ENCODE measurements around the gene CD44.

CD44 gene

GRCh38 chr11:35126000-35126878, 12.7 kb upstream of the CD44 start:
- H3K36me3 ChIP-seq = no peaks in the 10 kb centered on the region
- no peaks in the 10 kb centered on the region for H3K9me3 ChIP-seq
- no peak for DNase-seq
- no peak overlapping the region for H3K4me3 ChIP-seq (ENCODE audit: low read depth, low read length)
- H3K27me3 ChIP-seq = no peaks in the 10 kb centered on the region
- TF ChIP-seq, protein P1, sequence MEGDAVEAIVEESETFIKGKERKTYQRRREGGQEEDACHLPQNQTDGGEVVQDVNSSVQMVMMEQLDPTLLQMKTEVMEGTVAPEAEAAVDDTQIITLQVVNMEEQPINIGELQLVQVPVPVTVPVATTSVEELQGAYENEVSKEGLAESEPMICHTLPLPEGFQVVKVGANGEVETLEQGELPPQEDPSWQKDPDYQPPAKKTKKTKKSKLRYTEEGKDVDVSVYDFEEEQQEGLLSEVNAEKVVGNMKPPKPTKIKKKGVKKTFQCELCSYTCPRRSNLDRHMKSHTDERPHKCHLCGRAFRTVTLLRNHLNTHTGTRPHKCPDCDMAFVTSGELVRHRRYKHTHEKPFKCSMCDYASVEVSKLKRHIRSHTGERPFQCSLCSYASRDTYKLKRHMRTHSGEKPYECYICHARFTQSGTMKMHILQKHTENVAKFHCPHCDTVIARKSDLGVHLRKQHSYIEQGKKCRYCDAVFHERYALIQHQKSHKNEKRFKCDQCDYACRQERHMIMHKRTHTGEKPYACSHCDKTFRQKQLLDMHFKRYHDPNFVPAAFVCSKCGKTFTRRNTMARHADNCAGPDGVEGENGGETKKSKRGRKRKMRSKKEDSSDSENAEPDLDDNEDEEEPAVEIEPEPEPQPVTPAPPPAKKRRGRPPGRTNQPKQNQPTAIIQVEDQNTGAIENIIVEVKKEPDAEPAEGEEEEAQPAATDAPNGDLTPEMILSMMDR (IDR thresholded peaks at IDR 0.05; ENCODE audit: low read depth, low read length) = no peak
- H3K4me1 ChIP-seq = no peaks in the 10 kb centered on the region

- no peaks in the 10 kb centered on the region for H3K36me3 ChIP-seq
- no peak overlapping the region for H3K4me3 ChIP-seq (ENCODE audit: low read depth, low read length)
- TF ChIP-seq, protein P1 (IDR thresholded peaks at IDR 0.05; ENCODE audit: low read depth, low read length) = no peak
- no peaks in the 10 kb centered on the region for H3K27me3 ChIP-seq
- no peak for DNase-seq
- no peaks in the 10 kb centered on the region for H3K9me3 ChIP-seq
- no peaks in the 10 kb centered on the region for H3K4me1 ChIP-seq
These were observed 11.9 kb upstream of the CD44 start for GRCh38 chr11:35126879-35127581.

DNA sequence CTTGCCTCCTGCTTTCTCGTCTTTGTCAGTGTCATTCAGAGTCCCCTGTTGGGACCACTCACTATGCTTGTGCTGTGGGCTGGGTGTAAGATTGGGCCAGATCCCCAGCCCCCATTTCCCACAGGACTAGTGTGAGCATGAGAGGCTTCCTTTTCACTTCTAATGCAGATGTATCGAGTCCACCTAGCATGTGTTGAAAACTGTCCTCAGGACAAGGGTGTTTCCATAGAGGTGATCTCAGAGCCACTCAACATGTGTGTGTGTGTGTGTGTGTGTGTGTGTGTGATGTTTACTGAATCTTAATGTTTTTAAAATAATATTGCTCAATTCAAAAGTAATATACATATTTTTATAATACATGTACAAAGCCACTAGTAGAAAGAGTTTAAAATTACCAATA, 11.4 kb upstream of the CD44 start:
- TF ChIP-seq, protein P1 (IDR thresholded peaks at IDR 0.05; ENCODE audit: low read depth, low read length) = no peak
- Histone ChIP-seq H3K4me3 (ENCODE audit: low read depth, low read length) (no peak overlapping the region), H3K9me3 (no peaks in the 10 kb centered on the region), H3K27me3 (no peaks in the 10 kb centered on the region), H3K36me3 (no peaks in the 10 kb centered on the region), H3K4me1 (no peaks in the 10 kb centered on the region)
- no peak for DNase-seq

- H3K4me3 ChIP-seq (ENCODE audit: low read depth, low read length) = no peak overlapping the region
- H3K4me1 ChIP-seq = no peaks in the 10 kb centered on the region
- TF ChIP-seq, protein P1 (IDR thresholded peaks at IDR 0.05; ENCODE audit: low read depth, low read length) = no peak
- no peak for DNase-seq
- H3K9me3 ChIP-seq = no peaks in the 10 kb centered on the region
- H3K36me3 ChIP-seq = no peaks in the 10 kb centered on the region
- H3K27me3 ChIP-seq = no peaks in the 10 kb centered on the region
These were observed 7.9 kb upstream of the CD44 start for GRCh38 chr11:35131094-35131493.

- no peak overlapping the region for H3K4me3 ChIP-seq (ENCODE audit: low read depth, low read length)
- H3K4me1 ChIP-seq = no peaks in the 10 kb centered on the region
- no peaks in the 10 kb centered on the region for H3K9me3 ChIP-seq
- TF ChIP-seq, protein P1 (IDR thresholded peaks at IDR 0.05; ENCODE audit: low read depth, low read length) = no peak
- no peak for DNase-seq
- H3K36me3 ChIP-seq = no peaks in the 10 kb centered on the region
- no peaks in the 10 kb centered on the region for H3K27me3 ChIP-seq
These were observed 7.1 kb upstream of the CD44 start for GRCh38 chr11:35131886-35132285.

GRCh38 chr11:35133656-35134055, 5.3 kb upstream of the CD44 start:
- H3K27me3 ChIP-seq = no peaks in the 10 kb centered on the region
- no peaks in the 10 kb centered on the region for H3K4me1 ChIP-seq
- TF ChIP-seq, protein P1 (IDR thresholded peaks at IDR 0.05; ENCODE audit: low read depth, low read length) = no peak
- H3K9me3 ChIP-seq = no peaks in the 10 kb centered on the region
- DNase-seq = no peak
- no peaks in the 10 kb centered on the region for H3K36me3 ChIP-seq
- H3K4me3 ChIP-seq (ENCODE audit: low read depth, low read length) = no peak overlapping the region
